Measurements from ENCODE around the gene MTERF1. TPM values are rescaled to one million over a fixed set of nuclear protein-coding genes. Genes with fewer than 3 reads are reported as not detected.

MTERF1 gene
- total RNA-seq, 1 donor from 2014 or later = 10.5 TPM

- Histone ChIP-seq H3K36me3 (ENCODE audit: control insufficient read depth, insufficient read depth, low read length) (no peaks in the 10 kb centered on the region), H3K27me3 (ENCODE audit: control insufficient read depth, insufficient read depth, low read length) (no peaks in the 10 kb centered on the region), H3K4me3 (ENCODE audit: low read depth, low read length) (no peak overlapping the region)
- no peak for DNase-seq (ENCODE audit: low read depth)
- no peak for TF ChIP-seq CTCF (IDR thresholded peaks at IDR 0.05; ENCODE audit: insufficient read depth, low read length, poor library complexity, severe bottlenecking)
These were observed 3.3 kb upstream of the MTERF1 start for GRCh38 chr7:91883676-91884362.

- H3K36me3 ChIP-seq (ENCODE audit: control insufficient read depth, insufficient read depth, low read length) = no peaks in the 10 kb centered on the region
- TF ChIP-seq CTCF (IDR thresholded peaks at IDR 0.05; ENCODE audit: insufficient read depth, low read length, poor library complexity, severe bottlenecking) = no peak
- no peak for DNase-seq (ENCODE audit: low read depth)
- H3K4me3 ChIP-seq (ENCODE audit: low read depth, low read length) = peak overlapping the region; percentile 97
- H3K27me3 ChIP-seq (ENCODE audit: control insufficient read depth, insufficient read depth, low read length) = no peaks in the 10 kb centered on the region
These were observed 488 bp downstream of the MTERF1 start for GRCh38 chr7:91880016-91880412.

- no peak for DNase-seq (ENCODE audit: low read depth)
- H3K4me3 ChIP-seq (ENCODE audit: low read depth, low read length) = no peak overlapping the region
- H3K27me3 ChIP-seq (ENCODE audit: control insufficient read depth, insufficient read depth, low read length) = no peaks in the 10 kb centered on the region
- TF ChIP-seq CTCF (IDR thresholded peaks at IDR 0.05; ENCODE audit: insufficient read depth, low read length, poor library complexity, severe bottlenecking) = peak; percentile 36
- no peaks in the 10 kb centered on the region for H3K36me3 ChIP-seq (ENCODE audit: control insufficient read depth, insufficient read depth, low read length)
These were observed 3.9 kb downstream of the MTERF1 start for GRCh38 chr7:91876391-91877133.

GRCh38 chr7:91875851-91876250, 4.7 kb downstream of the MTERF1 start:
- no peak for DNase-seq (ENCODE audit: low read depth)
- Histone ChIP-seq H3K27me3 (ENCODE audit: control insufficient read depth, insufficient read depth, low read length) (no peaks in the 10 kb centered on the region), H3K4me3 (ENCODE audit: low read depth, low read length) (no peak overlapping the region), H3K36me3 (ENCODE audit: control insufficient read depth, insufficient read depth, low read length) (no peaks in the 10 kb centered on the region)
- no peak for TF ChIP-seq CTCF (IDR thresholded peaks at IDR 0.05; ENCODE audit: insufficient read depth, low read length, poor library complexity, severe bottlenecking)

GRCh38 chr7:91872928-91873327, 7.6 kb downstream of the MTERF1 start:
- no peak for TF ChIP-seq CTCF (IDR thresholded peaks at IDR 0.05; ENCODE audit: insufficient read depth, low read length, poor library complexity, severe bottlenecking)
- no peak for DNase-seq (ENCODE audit: low read depth)
- H3K36me3 ChIP-seq (ENCODE audit: control insufficient read depth, insufficient read depth, low read length) = no peaks in the 10 kb centered on the region
- H3K4me3 ChIP-seq (ENCODE audit: low read depth, low read length) = no peak overlapping the region
- no peaks in the 10 kb centered on the region for H3K27me3 ChIP-seq (ENCODE audit: control insufficient read depth, insufficient read depth, low read length)

Data from kidney epithelial cell (primary cell).